Measurements from ENCODE around the gene KLRG1. TPM values are rescaled to one million over a fixed set of nuclear protein-coding genes. Genes with fewer than 3 reads are reported as not detected.
A peak's percentile ranks its signal among the peaks of the same experiment; 100 is the strongest.

Gene KLRG1
- total and polyA plus RNA-seq, 2 experiments from 2014 or later, result 8.5 to 13.1 TPM

DNA sequence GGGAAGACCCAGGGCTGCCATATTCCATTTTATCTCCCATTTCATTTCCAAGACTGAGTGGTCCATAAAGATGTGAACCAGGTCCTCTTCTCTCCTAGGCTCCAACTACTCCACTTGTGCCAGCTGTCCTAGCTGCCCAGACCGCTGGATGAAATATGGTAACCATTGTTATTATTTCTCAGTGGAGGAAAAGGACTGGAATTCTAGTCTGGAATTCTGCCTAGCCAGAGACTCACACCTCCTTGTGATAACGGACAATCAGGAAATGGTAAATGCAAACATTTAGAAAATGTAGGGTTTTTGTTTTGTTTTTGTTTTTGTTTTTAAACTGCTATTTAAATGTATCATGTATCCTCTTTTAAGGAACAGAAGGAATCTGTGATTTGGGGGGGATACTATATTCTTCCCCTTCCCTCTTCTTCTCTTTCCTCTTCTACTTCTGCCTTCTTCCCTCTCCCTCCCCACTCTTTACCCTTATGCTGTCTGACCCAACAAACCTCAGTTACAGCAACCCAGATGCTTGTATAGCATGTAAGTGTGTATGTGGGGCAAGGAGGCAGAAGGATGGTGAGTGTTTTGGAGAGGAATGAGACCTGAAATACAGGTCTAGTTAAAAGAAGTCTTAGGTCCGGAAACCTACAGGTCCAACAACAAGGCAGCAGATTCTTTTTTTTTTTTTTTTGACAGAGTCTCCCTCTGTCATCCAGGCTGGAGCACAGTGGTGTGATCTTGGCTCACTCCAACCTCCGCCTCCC lies 5.9 kb downstream of the KLRG1 start:
- Histone ChIP-seq H3K9me3 (ENCODE audit: low read depth) (no peaks in the 10 kb centered on the region), H3K4me3 (no peak overlapping the region), H3K36me3 (no peaks in the 10 kb centered on the region), H3K4me1 (ENCODE audit: low read depth) (no peaks in the 10 kb centered on the region), H3K27me3 (no peaks in the 10 kb centered on the region), H3K27ac (no peak overlapping the region)
- TF ChIP-seq, protein P1, sequence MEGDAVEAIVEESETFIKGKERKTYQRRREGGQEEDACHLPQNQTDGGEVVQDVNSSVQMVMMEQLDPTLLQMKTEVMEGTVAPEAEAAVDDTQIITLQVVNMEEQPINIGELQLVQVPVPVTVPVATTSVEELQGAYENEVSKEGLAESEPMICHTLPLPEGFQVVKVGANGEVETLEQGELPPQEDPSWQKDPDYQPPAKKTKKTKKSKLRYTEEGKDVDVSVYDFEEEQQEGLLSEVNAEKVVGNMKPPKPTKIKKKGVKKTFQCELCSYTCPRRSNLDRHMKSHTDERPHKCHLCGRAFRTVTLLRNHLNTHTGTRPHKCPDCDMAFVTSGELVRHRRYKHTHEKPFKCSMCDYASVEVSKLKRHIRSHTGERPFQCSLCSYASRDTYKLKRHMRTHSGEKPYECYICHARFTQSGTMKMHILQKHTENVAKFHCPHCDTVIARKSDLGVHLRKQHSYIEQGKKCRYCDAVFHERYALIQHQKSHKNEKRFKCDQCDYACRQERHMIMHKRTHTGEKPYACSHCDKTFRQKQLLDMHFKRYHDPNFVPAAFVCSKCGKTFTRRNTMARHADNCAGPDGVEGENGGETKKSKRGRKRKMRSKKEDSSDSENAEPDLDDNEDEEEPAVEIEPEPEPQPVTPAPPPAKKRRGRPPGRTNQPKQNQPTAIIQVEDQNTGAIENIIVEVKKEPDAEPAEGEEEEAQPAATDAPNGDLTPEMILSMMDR (IDR thresholded peaks at IDR 0.05; ENCODE audit: low read depth, low read length), result no peak
- DNase-seq (ENCODE audit: low read depth in 1 of 2, low spot score in 1 of 2), result no peak

DNA sequence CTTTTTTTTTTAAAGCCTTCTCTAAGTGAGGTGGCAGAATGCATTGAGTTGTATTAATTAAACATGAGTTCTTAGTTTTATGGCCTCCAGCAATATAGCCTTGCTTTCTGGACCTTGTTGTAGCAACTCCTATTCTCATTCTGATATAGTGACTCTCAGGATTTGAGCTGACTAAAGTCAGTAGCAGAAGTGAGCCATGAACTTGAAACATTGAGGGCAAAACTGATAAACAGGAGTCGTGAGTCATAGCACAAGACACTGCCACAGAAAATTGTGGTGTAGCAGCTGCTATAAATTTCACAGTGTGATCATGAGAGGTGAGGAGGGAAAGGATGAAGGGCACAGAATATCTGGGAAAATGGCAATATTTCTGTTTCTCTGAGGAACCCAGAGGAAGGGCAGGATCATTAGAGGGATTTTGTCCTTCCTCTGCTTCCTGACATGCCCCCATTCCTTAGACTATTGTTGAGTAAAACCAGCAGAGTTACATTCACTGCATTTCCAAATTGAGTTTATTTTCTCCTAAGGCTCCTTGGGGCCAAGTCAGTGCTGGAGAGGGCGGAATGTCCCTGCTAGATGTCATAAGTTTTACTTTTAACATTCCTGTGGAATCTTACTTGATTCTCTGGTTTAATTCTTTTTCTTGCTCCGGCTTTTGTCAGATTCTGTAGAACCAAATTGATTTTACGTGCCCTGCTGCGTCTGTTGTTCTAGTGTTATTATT lies 7.5 kb downstream of the KLRG1 start:
- H3K9me3 ChIP-seq (ENCODE audit: low read depth), result no peaks in the 10 kb centered on the region
- no peak overlapping the region for H3K27ac ChIP-seq
- no peaks in the 10 kb centered on the region for H3K27me3 ChIP-seq
- H3K4me1 ChIP-seq (ENCODE audit: low read depth), result no peaks in the 10 kb centered on the region
- TF ChIP-seq, protein P1 (IDR thresholded peaks at IDR 0.05; ENCODE audit: low read depth, low read length), result no peak
- H3K4me3 ChIP-seq, result no peak overlapping the region
- H3K36me3 ChIP-seq, result no peaks in the 10 kb centered on the region
- DNase-seq (ENCODE audit: low read depth in 1 of 2, low spot score in 1 of 2), result peak in 1 of 2 donors; percentile 16

DNA sequence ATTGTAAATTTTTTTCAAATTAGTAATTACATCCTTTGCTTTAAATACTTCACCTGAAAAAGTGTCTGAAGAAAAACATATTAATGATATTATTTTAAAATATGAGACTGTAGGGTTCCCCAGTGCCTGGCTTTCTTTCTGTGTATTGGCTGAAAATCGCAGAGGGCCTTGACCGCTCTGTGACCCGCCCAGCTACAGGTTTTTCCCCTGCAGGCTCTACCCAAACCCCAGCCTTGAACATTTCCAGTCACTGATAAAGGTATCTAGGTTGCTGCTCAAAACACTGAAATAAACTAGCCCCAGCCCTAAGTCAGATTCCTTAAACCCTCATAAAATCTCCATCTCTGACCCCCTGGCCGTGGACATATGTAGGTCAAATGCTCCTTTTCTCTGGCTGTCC lies 11.9 kb downstream of the KLRG1 start:
- no peaks in the 10 kb centered on the region for H3K36me3 ChIP-seq
- no peaks in the 10 kb centered on the region for H3K9me3 ChIP-seq (ENCODE audit: low read depth)
- H3K4me1 ChIP-seq (ENCODE audit: low read depth), result no peaks in the 10 kb centered on the region
- no peak overlapping the region for H3K27ac ChIP-seq
- no peaks in the 10 kb centered on the region for H3K27me3 ChIP-seq
- TF ChIP-seq, protein P1 (IDR thresholded peaks at IDR 0.05; ENCODE audit: low read depth, low read length), result no peak
- no peak for DNase-seq (ENCODE audit: low read depth in 1 of 2, low spot score in 1 of 2)
- H3K4me3 ChIP-seq, result no peak overlapping the region

DNA sequence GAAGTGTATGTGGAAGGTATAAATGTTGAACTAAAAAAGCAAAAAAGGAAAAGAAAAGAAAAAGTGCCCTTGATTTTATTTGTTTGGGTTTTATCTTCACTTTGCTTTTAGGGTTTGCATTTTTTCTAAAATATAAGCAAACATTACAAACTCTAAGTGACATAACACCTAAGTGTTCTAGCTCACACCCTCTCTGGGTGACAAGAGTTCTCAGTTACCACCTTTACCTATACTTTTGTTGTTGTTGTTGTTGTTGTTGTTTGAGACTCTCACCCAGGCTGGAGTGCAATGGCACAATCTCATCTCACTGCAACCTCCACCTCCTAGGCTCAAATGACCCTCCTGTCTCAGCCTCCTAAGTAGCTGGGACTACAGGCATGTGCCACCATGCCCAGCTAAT lies 13.0 kb downstream of the KLRG1 start:
- Histone ChIP-seq H3K36me3 (no peaks in the 10 kb centered on the region), H3K27me3 (no peaks in the 10 kb centered on the region), H3K4me1 (ENCODE audit: low read depth) (no peaks in the 10 kb centered on the region), H3K27ac (no peak overlapping the region), H3K9me3 (ENCODE audit: low read depth) (no peaks in the 10 kb centered on the region), H3K4me3 (no peak overlapping the region)
- no peak for DNase-seq (ENCODE audit: low read depth in 1 of 2, low spot score in 1 of 2)
- TF ChIP-seq, protein P1 (IDR thresholded peaks at IDR 0.05; ENCODE audit: low read depth, low read length), result no peak

DNA sequence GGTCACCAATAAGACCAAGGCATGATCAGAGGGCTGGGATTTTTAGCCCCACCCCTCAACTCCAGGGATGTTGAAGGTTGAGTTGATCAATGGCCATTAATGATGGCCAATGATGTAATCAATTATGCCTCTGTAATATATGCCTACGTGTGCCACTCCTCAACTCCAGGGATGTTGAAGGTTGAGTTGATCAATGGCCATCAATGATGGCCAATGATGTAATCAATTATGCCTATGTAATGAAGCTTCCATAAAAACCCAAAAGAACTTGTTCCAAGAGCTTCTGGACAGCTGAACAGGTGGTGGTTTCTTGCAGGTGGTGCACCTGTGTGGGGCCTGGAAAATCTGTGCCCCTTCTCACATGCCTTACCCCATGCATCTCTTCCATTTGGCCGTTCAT lies 33.2 kb downstream of the KLRG1 start:
- Histone ChIP-seq H3K9me3 (ENCODE audit: low read depth) (no peaks in the 10 kb centered on the region), H3K36me3 (no peaks in the 10 kb centered on the region), H3K27ac (no peak overlapping the region), H3K4me1 (ENCODE audit: low read depth) (no peaks in the 10 kb centered on the region), H3K27me3 (no peaks in the 10 kb centered on the region), H3K4me3 (no peak overlapping the region)
- TF ChIP-seq, protein P1 (IDR thresholded peaks at IDR 0.05; ENCODE audit: low read depth, low read length), result no peak
- no peak for DNase-seq (ENCODE audit: low read depth in 1 of 2, low spot score in 1 of 2)
